Gastrocnemius medialis (tissue), 4 donors: ENCODE results near the gene IL1RAP. TPM values are rescaled to one million over a fixed set of nuclear protein-coding genes. Genes with fewer than 3 reads are reported as not detected.

ENCODE experiments used
- ATAC-seq, 2 donors: fragments of 150-250 bp; one replicate each; pipeline ENCODE4 v1.9.1; 2016
- DNase-seq, 2 donors: peaks; one replicate each; pipeline ENCODE4 v3.0.0-alpha.2; 2019
- H3K27ac ChIP-seq, 4 donors: fragments of 200-600 bp; sonication (generic); 1 replicate in 1 of 4; 2 replicates in 3 of 4; pipeline ENCODE4 v1.5.1; 2016 to 2018; ENCODE audit warnings: mild to moderate bottlenecking in 2 of 4, moderate library complexity in 1 of 4
- H3K27me3 ChIP-seq, 3 donors: fragments of 200-600 bp; sonication (generic) in 2 of 3; 1 replicate in 1 of 3; 2 replicates in 2 of 3; pipeline versions ENCODE4 v1.5.1 to v1.6.0; 2016 to 2019; ENCODE audit warnings: mild to moderate bottlenecking in 1 of 3, moderate library complexity in 1 of 3
- H3K36me3 ChIP-seq, 2 donors: fragments of 200-600 bp; sonication (generic) in 1 of 2; one replicate each; pipeline ENCODE4 v1.5.1; 2017 to 2018
- H3K4me1 ChIP-seq, 2 donors: fragments of 200-600 bp; sonication (generic) in 1 of 2; one replicate each; pipeline ENCODE4 v1.5.1; 2016 to 2017; ENCODE audit warnings: mild to moderate bottlenecking in 2 of 2
- H3K4me3 ChIP-seq, 4 donors: fragments of 200-600 bp; sonication (generic) in 3 of 4; 1 replicate in 1 of 4; 2 replicates in 3 of 4; pipeline ENCODE4 v1.5.1; 2016 to 2019; ENCODE audit warnings: mild to moderate bottlenecking in 2 of 4
- H3K9me3 ChIP-seq, 3 donors: fragments of 200-600 bp; sonication (generic) in 2 of 3; 1 replicate in 1 of 3; 2 replicates in 2 of 3; pipeline ENCODE4 v1.5.1; 2016 to 2019
- POLR2A ChIP-seq, 2 donors: fragments of 450-650 bp; IDR thresholded peaks; one replicate each; pipeline ENCODE4 v1.6.1; 2017; ENCODE audit warnings: antibody characterized with exemption in 2 of 2, mild to moderate bottlenecking in 2 of 2, moderate library complexity in 2 of 2
- in situ Hi-C, 4 donors: fragments of 200-750 bp; cut with MboI; loops; one replicate each; pipeline versions ENCODE4 v1.15.0 to v1.8.0; 2017; ENCODE audit warnings: low sequenced_read_pairs in 4 of 4
- intact Hi-C: fragments of 100-400 bp; cut with DNase I; formaldehyde crosslinking; loops from one replicate; pipeline ENCODE4 v1.15.1; 2023; ENCODE audit warnings: low total_unique reads
- total RNA-seq, 4 donors: library from RNA; depleted of rRNA; stranded (reverse); fragments of >200 nt; gene quantifications; one replicate each; pipeline versions ENCODE4 v1.1.0 to v1.2.3, GENCODE V29; 2016
- TF ChIP-seq, protein P1 (sequence below), 5 experiments: fragments of 450-650 bp in 3 of 5; fragments of 200-600 bp in 2 of 5; sonication (generic) in 2 of 5; IDR thresholded peaks in 4 of 5; conservative IDR thresholded peaks in 1 of 5; 1 replicate in 4 of 5; 2 replicates in 1 of 5; pipeline ENCODE4 v1.5.1; 2016 to 2019; ENCODE audit warnings: antibody characterized with exemption in 5 of 5, mild to moderate bottlenecking in 3 of 5, moderate library complexity in 3 of 5

The IL1RAP gene
- total RNA-seq, 4 donors from 2014 or later, result 1.1 to 3.3 (median 2.6) TPM

DNA sequence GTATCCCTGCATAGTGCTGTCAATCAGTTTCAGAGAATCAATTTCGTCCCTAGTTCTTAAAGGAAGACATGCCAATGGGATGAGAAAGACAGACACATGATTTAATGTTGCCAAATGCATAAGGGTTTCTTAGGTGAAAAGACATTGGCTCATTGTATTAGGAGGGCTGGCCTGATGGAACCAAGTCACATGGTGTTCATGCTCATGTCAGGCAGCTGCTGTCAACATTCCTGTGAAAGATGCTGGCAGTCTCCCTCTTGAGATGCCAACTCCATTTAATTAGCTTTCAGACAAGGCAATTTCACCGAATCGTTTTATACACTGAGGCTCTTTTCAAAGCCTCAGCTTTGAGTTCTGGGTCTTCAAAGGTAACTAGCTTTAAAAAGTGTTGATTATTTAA lies 16.1 kb upstream of the IL1RAP start:
- H3K27me3 ChIP-seq, result no peaks in the 10 kb centered on the region
- peaks cover 0 to 14% of the 10 kb centered on the region in 2 donors for H3K4me1 ChIP-seq
- in situ Hi-C loops, result no loop called here
- H3K27ac ChIP-seq, result peak overlapping the region in 3 of 4 donors; percentile 16 to 23 (median 22)
- peak in 1 of 2 donors; percentile 14 for DNase-seq
- peak; percentile 60 to 69 for ATAC-seq
- no peak overlapping the region for H3K4me3 ChIP-seq
- H3K9me3 ChIP-seq, result no peaks in the 10 kb centered on the region
- TF ChIP-seq, protein P1, sequence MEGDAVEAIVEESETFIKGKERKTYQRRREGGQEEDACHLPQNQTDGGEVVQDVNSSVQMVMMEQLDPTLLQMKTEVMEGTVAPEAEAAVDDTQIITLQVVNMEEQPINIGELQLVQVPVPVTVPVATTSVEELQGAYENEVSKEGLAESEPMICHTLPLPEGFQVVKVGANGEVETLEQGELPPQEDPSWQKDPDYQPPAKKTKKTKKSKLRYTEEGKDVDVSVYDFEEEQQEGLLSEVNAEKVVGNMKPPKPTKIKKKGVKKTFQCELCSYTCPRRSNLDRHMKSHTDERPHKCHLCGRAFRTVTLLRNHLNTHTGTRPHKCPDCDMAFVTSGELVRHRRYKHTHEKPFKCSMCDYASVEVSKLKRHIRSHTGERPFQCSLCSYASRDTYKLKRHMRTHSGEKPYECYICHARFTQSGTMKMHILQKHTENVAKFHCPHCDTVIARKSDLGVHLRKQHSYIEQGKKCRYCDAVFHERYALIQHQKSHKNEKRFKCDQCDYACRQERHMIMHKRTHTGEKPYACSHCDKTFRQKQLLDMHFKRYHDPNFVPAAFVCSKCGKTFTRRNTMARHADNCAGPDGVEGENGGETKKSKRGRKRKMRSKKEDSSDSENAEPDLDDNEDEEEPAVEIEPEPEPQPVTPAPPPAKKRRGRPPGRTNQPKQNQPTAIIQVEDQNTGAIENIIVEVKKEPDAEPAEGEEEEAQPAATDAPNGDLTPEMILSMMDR (IDR thresholded peaks at IDR 0.05 in 4 of 5, conservative IDR thresholded peaks at IDR 0.05 in 1 of 5), result no peak
- no peak for TF ChIP-seq POLR2A (IDR thresholded peaks at IDR 0.05)
- H3K36me3 ChIP-seq, result no peaks in the 10 kb centered on the region
- intact Hi-C loops, result loop anchor here (2.0 to 10.0 kb wide), 2 partner anchors 15 to 123 kb away; no protein-coding TSS in a partner anchor

GRCh38 chr3:190498293-190498692 lies 15.6 kb upstream of the IL1RAP start:
- H3K4me1 ChIP-seq, result peaks cover 0 to 14% of the 10 kb centered on the region in 2 donors
- in situ Hi-C loops, result no loop called here
- no peak overlapping the region for H3K4me3 ChIP-seq
- H3K36me3 ChIP-seq, result no peaks in the 10 kb centered on the region
- H3K27me3 ChIP-seq, result no peaks in the 10 kb centered on the region
- ATAC-seq (no peak), DNase-seq (no peak)
- intact Hi-C loops, result loop anchor here (2.0 to 10.0 kb wide), 2 partner anchors 15 to 123 kb away; no protein-coding TSS in a partner anchor
- no peaks in the 10 kb centered on the region for H3K9me3 ChIP-seq
- peak overlapping the region in 1 of 4 donors; percentile 23 for H3K27ac ChIP-seq
- TF ChIP-seq, protein P1 (IDR thresholded peaks at IDR 0.05 in 4 of 5, conservative IDR thresholded peaks at IDR 0.05 in 1 of 5), result no peak
- no peak for TF ChIP-seq POLR2A (IDR thresholded peaks at IDR 0.05)

DNA sequence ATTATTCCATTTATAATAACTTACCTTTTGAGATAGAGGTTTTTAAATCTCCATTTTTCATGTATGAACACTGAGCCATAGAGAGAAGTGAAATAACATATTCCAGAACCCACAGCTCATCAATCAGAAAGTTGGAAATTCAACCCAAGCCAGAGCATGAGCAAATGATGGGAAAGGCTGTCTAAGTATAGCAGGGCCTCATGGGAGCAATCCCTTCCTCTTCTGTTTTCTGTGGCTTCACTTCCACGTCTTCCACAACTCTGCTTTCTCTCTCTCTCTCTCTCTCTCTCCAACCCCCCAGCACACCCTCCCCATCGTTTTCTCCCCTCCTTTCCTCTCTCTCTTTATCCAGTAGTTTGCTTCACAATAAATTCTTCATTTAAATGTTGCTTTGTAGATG lies 14.8 kb upstream of the IL1RAP start:
- Histone ChIP-seq H3K4me1 (peaks cover 0 to 14% of the 10 kb centered on the region in 2 donors), H3K4me3 (no peak overlapping the region), H3K36me3 (no peaks in the 10 kb centered on the region), H3K27ac (no peak overlapping the region), H3K27me3 (no peaks in the 10 kb centered on the region), H3K9me3 (no peaks in the 10 kb centered on the region)
- TF ChIP-seq POLR2A (IDR thresholded peaks at IDR 0.05), result no peak
- TF ChIP-seq, protein P1 (IDR thresholded peaks at IDR 0.05 in 4 of 5, conservative IDR thresholded peaks at IDR 0.05 in 1 of 5), result no peak
- ATAC-seq (no peak), DNase-seq (no peak)
- intact Hi-C loops, result loop anchor here (2.0 to 10.0 kb wide), 2 partner anchors 14 to 124 kb away; no protein-coding TSS in a partner anchor
- in situ Hi-C loops, result no loop called here

GRCh38 chr3:190502946-190503345 lies 10.9 kb upstream of the IL1RAP start:
- intact Hi-C loops (no loop called here), in situ Hi-C loops (no loop called here)
- Histone ChIP-seq H3K36me3 (no peaks in the 10 kb centered on the region), H3K27me3 (no peaks in the 10 kb centered on the region), H3K4me1 (peaks cover 0 to 2% of the 10 kb centered on the region in 2 donors), H3K9me3 (no peaks in the 10 kb centered on the region), H3K4me3 (no peak overlapping the region), H3K27ac (no peak overlapping the region)
- no peak for ATAC-seq
- TF ChIP-seq, protein P1 (IDR thresholded peaks at IDR 0.05 in 4 of 5, conservative IDR thresholded peaks at IDR 0.05 in 1 of 5), result no peak
- no peak for TF ChIP-seq POLR2A (IDR thresholded peaks at IDR 0.05)
- no peak for DNase-seq
